Measurements from ENCODE around the gene RGS7BP.

- no peak for TF ChIP-seq CTCF (IDR thresholded peaks at IDR 0.05)
- no peak for TF ChIP-seq POLR2A (IDR thresholded peaks at IDR 0.05)
These were observed 64.0 kb downstream of the RGS7BP start for GRCh38 chr5:64569858-64570257.
